Measurements from ENCODE around the gene ETV1. TPM values are rescaled to one million over a fixed set of nuclear protein-coding genes. Genes with fewer than 3 reads are reported as not detected.

The ETV1 gene
- total RNA-seq, 8 experiments from 2014 or later: 0.92 to 18.5 (median 16.5) TPM

DNA sequence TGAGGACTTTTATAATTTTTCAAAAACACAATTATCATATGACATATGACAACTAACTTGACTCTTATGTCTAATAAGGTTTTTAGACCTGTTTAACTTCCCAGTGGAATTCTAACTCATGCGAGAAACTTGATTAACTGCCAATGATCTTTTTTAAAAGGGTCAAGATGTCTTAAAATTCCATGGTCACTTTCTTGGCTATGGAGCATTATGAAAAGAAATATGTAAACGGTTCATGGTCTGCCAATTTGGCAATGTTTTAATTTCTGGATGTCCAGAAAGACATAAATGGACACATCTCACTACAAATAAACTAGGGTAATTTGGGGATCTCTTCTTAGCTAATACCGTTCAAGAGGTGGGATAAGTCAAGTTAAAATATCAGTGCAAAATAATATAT is 5.4 kb downstream of the ETV1 start:
- 29 to 100% (median 79%) methylated on average over 1 to 3 of the region's 3 CpGs for WGBS, 10 experiments
- H3K4me3 ChIP-seq: no peak overlapping the region
- peaks cover 24 to 34% of the 10 kb centered on the region in 2 donors for H3K4me1 ChIP-seq (replicated peaks in 1 of 2)
- no peak overlapping the region for H3K27ac ChIP-seq
- ATAC-seq (replicated peaks in 6 of 8): no peak
- in situ Hi-C loops (cut with MboI; ENCODE audit: low pct_unique_long_range_greater_than_20kb in 2 of 9, low sequenced_read_pairs in 9 of 9, unreplicated experiment in 9 of 9): loop anchor here in 1 of 9 experiments (25.0 kb wide), 1 partner anchor 478 kb away; no protein-coding TSS in a partner anchor

DNA sequence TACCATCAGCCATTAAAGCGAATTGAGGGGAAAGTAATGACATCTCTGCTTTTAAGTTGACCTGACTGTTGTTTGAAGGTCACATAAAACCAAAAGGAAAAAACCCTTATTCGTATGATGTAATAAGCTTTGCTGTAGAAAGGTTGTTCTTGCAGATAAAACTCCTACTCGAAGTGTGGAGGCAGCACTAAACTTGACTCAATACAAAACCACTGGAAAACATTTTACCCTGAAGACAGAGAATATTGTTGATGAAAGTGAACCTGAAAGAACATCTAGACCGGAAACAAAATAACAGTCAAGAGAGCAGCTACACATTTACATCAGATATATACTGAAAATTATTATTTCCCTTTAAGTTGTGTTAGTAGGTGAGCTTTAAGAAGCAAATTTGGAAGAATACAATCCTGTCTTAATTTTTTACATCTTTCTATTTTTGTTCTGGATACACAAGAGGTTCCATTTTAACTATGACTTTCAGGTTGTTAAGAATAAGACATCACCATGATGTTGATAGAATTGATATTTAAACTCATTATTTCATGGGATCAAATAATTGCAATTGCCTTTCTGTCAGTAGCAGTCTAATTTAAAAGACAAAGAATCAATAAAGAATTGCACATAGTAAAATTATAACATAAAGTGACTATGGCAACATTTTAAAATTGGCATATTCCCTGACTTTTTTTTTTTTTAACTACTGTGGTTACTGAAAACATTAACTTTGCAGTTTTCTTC is 6.4 kb downstream of the ETV1 start:
- WGBS, 10 experiments: 74 to 100% (median 90%) methylated on average over 2 to 4 of the region's 4 CpGs
- in situ Hi-C loops (cut with MboI; ENCODE audit: low pct_unique_long_range_greater_than_20kb in 2 of 9, low sequenced_read_pairs in 9 of 9, unreplicated experiment in 9 of 9): loop anchor here in 1 of 9 experiments (25.0 kb wide), 1 partner anchor 479 kb away; no protein-coding TSS in a partner anchor
- no peak for ATAC-seq (replicated peaks in 6 of 8)
- Histone ChIP-seq H3K4me3 (no peak overlapping the region), H3K27ac (no peak overlapping the region), H3K4me1 (replicated peaks in 1 of 2) (peaks cover 24 to 34% of the 10 kb centered on the region in 2 donors)

DNA sequence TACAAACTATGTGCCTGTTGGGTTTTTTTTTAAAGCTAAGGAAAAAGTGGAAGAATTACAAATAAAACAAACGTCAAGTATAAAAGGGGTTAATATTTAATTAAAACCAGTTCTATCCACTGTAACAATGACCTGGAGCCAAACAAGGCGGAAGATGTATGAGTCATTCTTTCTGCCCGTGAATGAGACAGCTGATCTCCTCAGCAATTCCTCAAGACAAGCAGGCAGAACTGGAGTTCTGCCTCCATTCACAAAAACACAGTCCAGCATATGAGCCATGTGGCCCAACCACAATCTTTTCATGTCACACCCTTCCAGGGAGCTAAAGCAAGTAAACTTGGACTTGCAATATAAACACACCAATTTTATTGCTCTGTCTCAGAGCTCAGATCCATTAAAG is 8.4 kb downstream of the ETV1 start:
- ATAC-seq (replicated peaks in 6 of 8): peak; percentile 97 to 100 (median 99)
- H3K4me1 ChIP-seq (replicated peaks in 1 of 2): peaks cover 20 to 35% of the 10 kb centered on the region in 2 donors
- in situ Hi-C loops (cut with MboI; ENCODE audit: low pct_unique_long_range_greater_than_20kb in 2 of 9, low sequenced_read_pairs in 9 of 9, unreplicated experiment in 9 of 9): loop anchor here in 1 of 9 experiments (25.0 kb wide), 1 partner anchor 481 kb away; no protein-coding TSS in a partner anchor
- WGBS, 10 experiments: 0% methylated on average over 1 to 3 of the region's 3 CpGs
- H3K27ac ChIP-seq: no peak overlapping the region
- H3K4me3 ChIP-seq: no peak overlapping the region

DNA sequence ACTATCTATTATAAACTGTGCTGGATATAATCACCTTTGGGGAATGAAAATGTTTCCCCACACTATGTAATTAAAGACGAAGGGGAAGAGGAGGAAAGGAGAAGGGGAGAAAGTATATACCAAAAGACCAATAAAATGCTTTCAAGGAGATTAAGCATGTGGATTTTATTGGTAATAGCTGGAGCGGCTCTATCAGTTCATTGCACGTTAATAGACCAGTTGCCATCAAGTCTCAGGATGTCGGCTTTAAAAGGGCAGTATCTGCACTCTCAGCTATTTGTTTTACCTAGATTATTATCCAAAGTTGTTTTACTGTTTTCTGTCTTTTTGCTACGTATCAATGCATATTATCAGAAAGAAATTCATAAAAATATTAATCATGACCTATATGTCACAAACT is 9.0 kb downstream of the ETV1 start:
- Histone ChIP-seq H3K4me3 (no peak overlapping the region), H3K4me1 (replicated peaks in 1 of 2) (peaks cover 18 to 30% of the 10 kb centered on the region in 2 donors), H3K27ac (no peak overlapping the region)
- in situ Hi-C loops (cut with MboI; ENCODE audit: low pct_unique_long_range_greater_than_20kb in 2 of 9, low sequenced_read_pairs in 9 of 9, unreplicated experiment in 9 of 9): loop anchor here in 1 of 9 experiments (25.0 kb wide), 1 partner anchor 482 kb away; no protein-coding TSS in a partner anchor
- ATAC-seq (replicated peaks in 6 of 8): no peak
- 7 to 71% (median 39%) methylated on average over 1 to 5 of the region's 5 CpGs for WGBS, 10 experiments

DNA sequence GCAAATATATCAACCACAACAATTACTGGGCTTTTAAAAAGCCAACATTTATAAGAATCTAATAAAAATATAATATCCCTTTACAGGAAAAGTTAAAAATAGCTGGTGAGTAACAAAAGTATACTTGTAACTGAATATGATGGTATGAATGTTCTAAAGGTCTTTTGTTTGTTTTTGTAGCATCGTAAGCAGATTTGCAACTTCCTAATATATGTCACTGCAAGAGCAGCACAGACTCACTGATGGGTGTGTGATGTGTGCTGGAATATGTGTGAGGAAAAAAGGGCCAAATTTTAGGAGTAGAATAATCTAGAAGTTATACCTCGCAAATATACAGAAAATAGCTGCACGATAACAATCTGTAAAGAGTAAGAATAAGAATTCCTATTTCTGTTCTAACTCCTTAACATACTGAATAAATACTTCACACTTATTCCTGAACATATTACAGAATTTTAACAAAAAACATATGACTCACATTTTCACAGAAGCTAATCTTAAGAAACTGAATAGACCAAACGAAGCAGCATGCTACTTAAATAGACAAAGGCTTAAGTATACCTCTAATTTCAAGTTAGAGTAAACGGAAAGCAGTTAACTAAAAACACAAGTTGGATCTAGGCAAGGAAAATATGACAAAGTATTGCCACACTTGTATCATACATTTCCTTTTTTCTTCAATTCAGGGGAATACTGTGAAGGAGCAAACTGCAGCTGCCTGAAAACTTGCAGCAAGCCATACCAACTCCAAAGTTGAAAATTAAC is 9.6 kb downstream of the ETV1 start:
- 6 to 80% (median 62%) methylated on average over 3 to 5 of the region's 5 CpGs for WGBS, 10 experiments
- no peak overlapping the region for H3K4me3 ChIP-seq
- in situ Hi-C loops (cut with MboI; ENCODE audit: low pct_unique_long_range_greater_than_20kb in 2 of 9, low sequenced_read_pairs in 9 of 9, unreplicated experiment in 9 of 9): loop anchor here in 1 of 9 experiments (25.0 kb wide), 1 partner anchor 482 kb away; no protein-coding TSS in a partner anchor
- ATAC-seq (replicated peaks in 6 of 8): peak in 1 of 8 experiments; percentile 61
- H3K4me1 ChIP-seq (replicated peaks in 1 of 2): peaks cover 15 to 30% of the 10 kb centered on the region in 2 donors
- H3K27ac ChIP-seq: no peak overlapping the region

DNA sequence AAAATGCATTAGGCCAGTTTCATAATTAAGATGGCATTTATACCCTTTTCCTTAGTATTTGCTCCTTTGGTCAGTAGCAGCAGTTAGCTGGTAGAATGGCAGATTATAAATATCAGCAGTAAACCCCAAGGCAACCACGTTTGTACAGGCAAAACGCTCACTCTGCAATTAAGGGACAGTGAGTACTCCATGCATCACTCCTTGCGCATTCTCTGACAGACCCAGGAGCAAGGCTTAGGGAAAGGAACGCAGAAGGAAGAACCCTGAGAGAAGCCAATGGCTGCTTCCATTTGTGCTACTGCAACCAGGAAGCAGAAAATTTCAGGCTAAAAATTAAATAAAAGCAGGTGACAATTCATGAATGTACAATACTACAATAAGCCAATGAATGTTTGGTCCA is 12.9 kb downstream of the ETV1 start:
- Histone ChIP-seq H3K4me3 (no peak overlapping the region), H3K4me1 (replicated peaks in 1 of 2) (peaks cover 8 to 15% of the 10 kb centered on the region in 2 donors), H3K27ac (no peak overlapping the region)
- WGBS, 10 experiments: 35 to 100% (median 69%) methylated on average over 1 to 4 of the region's 4 CpGs; no CpG with 5 or more reads in 4 of the 10 experiments
- ATAC-seq (replicated peaks in 6 of 8): peak in 4 of 8 experiments; percentile 40 to 73 (median 51)
- in situ Hi-C loops (cut with MboI; ENCODE audit: low pct_unique_long_range_greater_than_20kb in 2 of 9, low sequenced_read_pairs in 9 of 9, unreplicated experiment in 9 of 9): loop anchor here in 1 of 9 experiments (25.0 kb wide), 1 partner anchor 486 kb away; no protein-coding TSS in a partner anchor

DNA sequence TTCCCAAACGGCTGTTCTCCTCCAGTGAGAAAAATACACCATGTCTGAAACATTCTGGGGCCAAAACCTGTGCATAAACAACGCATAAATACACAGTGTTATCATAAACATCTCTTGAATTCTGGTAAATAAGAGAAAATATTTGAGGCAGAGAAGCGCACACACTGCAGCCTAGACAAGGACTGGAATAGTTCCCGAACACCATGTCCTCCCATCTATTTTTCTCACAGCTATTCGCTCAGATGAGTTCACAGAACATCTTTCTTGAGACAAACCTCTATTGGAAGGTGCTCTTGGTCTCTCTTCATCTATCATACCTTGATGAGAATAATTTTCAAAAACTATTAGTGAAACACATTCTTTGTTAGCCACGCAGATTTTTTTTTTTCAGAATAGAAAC is 24.4 kb downstream of the ETV1 start:
- no peak for ATAC-seq (replicated peaks in 6 of 8)
- H3K4me1 ChIP-seq (replicated peaks in 1 of 2): no peaks in the 10 kb centered on the region
- no peak overlapping the region for H3K27ac ChIP-seq
- 62 to 100% (median 81%) methylated on average over 3 to 6 of the region's 6 CpGs; no CpG with 5 or more reads in 1 of the 10 experiments for WGBS, 10 experiments
- in situ Hi-C loops (cut with MboI; ENCODE audit: low pct_unique_long_range_greater_than_20kb in 2 of 9, low sequenced_read_pairs in 9 of 9, unreplicated experiment in 9 of 9): no loop called here
- no peak overlapping the region for H3K4me3 ChIP-seq

DNA sequence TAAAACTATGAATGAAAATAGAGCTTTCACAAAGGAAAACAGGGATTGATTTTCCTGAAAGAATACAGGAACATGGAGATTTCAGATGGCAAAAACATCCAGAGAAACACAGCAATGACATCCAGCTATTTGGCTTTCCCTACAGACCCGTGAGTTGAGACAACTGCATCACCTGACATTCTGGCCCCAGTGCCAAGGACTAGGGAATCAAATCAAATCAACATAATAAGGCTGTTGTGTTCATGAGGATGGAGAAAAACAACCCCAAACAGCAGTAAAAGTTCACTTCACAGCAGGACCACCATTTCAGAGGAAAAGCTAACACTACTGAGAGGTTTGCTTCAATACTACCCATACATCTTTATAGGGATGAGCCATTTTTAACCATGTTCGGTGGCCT is 25.5 kb downstream of the ETV1 start:
- Histone ChIP-seq H3K27ac (no peak overlapping the region), H3K4me3 (no peak overlapping the region), H3K4me1 (replicated peaks in 1 of 2) (no peaks in the 10 kb centered on the region)
- ATAC-seq (replicated peaks in 6 of 8): no peak
- in situ Hi-C loops (cut with MboI; ENCODE audit: low pct_unique_long_range_greater_than_20kb in 2 of 9, low sequenced_read_pairs in 9 of 9, unreplicated experiment in 9 of 9): no loop called here
- WGBS, 10 experiments: 64 to 93% (median 84%) methylated on average over 1 to 2 of the region's 2 CpGs; no CpG with 5 or more reads in 2 of the 10 experiments

DNA sequence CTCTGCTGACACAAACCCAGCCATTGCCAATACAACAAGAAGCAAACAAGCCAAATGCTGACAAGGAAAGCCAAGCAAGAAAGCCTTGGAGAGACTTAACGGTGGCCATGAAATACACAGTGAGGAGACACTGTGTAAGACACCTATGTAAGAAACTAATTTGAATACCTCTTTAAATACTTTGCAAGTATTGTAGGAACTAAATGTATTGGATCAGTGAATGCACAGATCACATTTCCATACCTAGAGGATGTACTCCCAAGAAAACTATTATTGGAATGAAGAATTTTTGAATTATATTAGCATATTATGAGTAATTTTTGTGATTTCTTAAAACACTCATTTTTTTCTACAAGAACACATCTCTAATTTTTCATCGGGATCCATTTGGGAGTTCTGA is 34.0 kb downstream of the ETV1 start:
- peaks cover 0 to under 1% of the 10 kb centered on the region in 2 donors for H3K4me1 ChIP-seq (replicated peaks in 1 of 2)
- H3K27ac ChIP-seq: no peak overlapping the region
- peak in 3 of 8 experiments; percentile 42 to 91 (median 58) for ATAC-seq (replicated peaks in 6 of 8)
- H3K4me3 ChIP-seq: no peak overlapping the region
- in situ Hi-C loops (cut with MboI; ENCODE audit: low pct_unique_long_range_greater_than_20kb in 2 of 9, low sequenced_read_pairs in 9 of 9, unreplicated experiment in 9 of 9): no loop called here
- WGBS, 10 experiments: 11 to 100% (median 87%) methylated on average over 1 to 2 of the region's 2 CpGs

DNA sequence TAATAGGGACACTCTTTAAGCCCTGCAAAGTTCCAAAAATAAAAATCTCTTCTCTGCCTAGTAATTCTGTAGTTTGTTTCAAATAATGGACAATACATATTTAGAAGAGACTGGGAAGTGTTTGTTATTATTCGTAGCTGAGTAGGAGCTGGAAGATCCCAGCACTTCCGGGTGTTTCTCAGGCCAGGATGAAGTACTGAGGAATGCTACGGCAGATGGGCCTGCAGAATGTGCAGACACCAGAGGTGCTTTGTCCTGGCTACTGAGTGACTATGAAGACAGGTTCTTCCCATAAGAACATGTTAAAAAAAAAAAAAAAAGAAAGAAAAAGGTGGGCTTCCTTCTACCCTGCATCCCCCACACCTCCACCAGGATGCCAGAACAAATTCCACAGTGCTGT is 36.1 kb downstream of the ETV1 start:
- Histone ChIP-seq H3K4me3 (no peak overlapping the region), H3K27ac (no peak overlapping the region), H3K4me1 (replicated peaks in 1 of 2) (peaks cover 15 to 18% of the 10 kb centered on the region in 2 donors)
- in situ Hi-C loops (cut with MboI; ENCODE audit: low pct_unique_long_range_greater_than_20kb in 2 of 9, low sequenced_read_pairs in 9 of 9, unreplicated experiment in 9 of 9): no loop called here
- 17 to 100% (median 95%) methylated on average over 1 to 3 of the region's 3 CpGs; no CpG with 5 or more reads in 3 of the 10 experiments for WGBS, 10 experiments
- ATAC-seq (replicated peaks in 6 of 8): no peak

DNA sequence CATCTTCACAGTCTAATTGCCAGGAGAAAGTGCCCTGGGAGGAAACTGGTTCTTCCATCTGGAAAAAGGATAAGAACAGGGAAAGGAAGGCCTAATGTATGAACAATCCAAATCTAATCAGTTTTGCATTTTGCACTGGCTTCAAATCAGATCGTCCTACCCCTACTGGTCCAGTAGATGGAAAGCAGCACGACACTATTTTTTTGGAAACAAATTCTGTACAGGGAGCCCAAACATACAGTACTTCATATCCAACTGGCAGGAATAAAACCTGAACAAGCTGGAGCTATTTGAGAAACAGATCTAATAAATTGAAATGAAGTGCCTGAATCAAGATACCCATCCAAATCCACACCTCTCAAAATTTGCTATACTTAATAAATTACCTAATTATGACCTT is 36.5 kb downstream of the ETV1 start:
- H3K27ac ChIP-seq: no peak overlapping the region
- 11 to 100% (median 79%) methylated on average over 1 to 2 of the region's 2 CpGs; no CpG with 5 or more reads in 3 of the 10 experiments for WGBS, 10 experiments
- no peak for ATAC-seq (replicated peaks in 6 of 8)
- peaks cover 18 to 20% of the 10 kb centered on the region in 2 donors for H3K4me1 ChIP-seq (replicated peaks in 1 of 2)
- in situ Hi-C loops (cut with MboI; ENCODE audit: low pct_unique_long_range_greater_than_20kb in 2 of 9, low sequenced_read_pairs in 9 of 9, unreplicated experiment in 9 of 9): no loop called here
- no peak overlapping the region for H3K4me3 ChIP-seq

DNA sequence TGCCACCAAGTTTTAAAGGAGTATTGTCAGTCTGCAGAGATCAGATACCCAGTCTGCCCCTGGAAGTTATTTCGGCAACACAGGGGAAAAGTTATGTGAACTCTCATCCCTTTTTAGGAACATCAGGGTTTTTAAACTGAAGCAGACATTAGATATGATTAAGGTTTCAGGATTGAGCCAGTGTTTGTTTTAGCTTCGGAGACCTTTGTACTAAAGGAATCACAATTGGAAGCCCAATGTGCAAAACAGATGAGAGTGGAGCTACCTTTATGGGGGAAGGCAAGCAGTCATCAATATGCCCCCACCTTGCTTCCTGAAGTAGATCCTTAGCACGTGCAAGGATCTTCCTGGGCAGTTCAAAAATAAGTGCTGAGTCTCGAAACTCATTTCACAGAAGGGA is 39.5 kb downstream of the ETV1 start:
- no peak overlapping the region for H3K27ac ChIP-seq

DNA sequence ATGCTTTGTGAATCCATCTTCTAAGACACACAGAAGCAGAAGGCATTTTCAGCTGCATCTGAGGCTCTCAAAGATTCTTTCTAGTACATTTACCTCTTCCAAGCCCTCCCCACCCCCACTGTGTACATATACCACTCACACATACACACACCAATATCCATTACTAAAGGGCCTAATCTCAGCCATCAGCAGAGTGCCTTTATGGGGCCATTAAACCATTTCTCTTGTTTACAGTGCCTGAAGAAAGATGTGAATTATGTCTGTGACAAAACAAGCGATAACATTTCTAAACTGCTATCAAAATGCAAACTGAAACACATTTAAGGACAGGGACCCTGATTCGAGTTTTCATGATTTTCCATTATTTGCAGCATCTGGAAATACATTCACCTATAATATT is 40.0 kb downstream of the ETV1 start:
- WGBS, 10 experiments: 46 to 94% (median 73%) methylated on average over 1 to 2 of the region's 2 CpGs; no CpG with 5 or more reads in 2 of the 10 experiments

More for the DNA sequence above, 39.5 kb downstream of the ETV1 start:
- Histone ChIP-seq H3K4me3 (no peak overlapping the region), H3K4me1 (replicated peaks in 1 of 2) (peaks cover 22 to 32% of the 10 kb centered on the region in 2 donors)
- ATAC-seq (replicated peaks in 6 of 8): no peak
- in situ Hi-C loops (cut with MboI; ENCODE audit: low pct_unique_long_range_greater_than_20kb in 2 of 9, low sequenced_read_pairs in 9 of 9, unreplicated experiment in 9 of 9): no loop called here
- WGBS, 10 experiments: 48 to 100% (median 92%) methylated on average over 1 to 4 of the region's 4 CpGs; no CpG with 5 or more reads in 3 of the 10 experiments

More for the DNA sequence above, 40.0 kb downstream of the ETV1 start:
- peak in 5 of 8 experiments; percentile 82 to 94 (median 93) for ATAC-seq (replicated peaks in 6 of 8)
- Histone ChIP-seq H3K27ac (no peak overlapping the region), H3K4me3 (no peak overlapping the region), H3K4me1 (replicated peaks in 1 of 2) (peaks cover 22 to 32% of the 10 kb centered on the region in 2 donors)
- in situ Hi-C loops (cut with MboI; ENCODE audit: low pct_unique_long_range_greater_than_20kb in 2 of 9, low sequenced_read_pairs in 9 of 9, unreplicated experiment in 9 of 9): no loop called here

All from motor neuron (in vitro differentiated cells).